Measurements from ENCODE around the gene FLT4. TPM values are rescaled to one million over a fixed set of nuclear protein-coding genes. Genes with fewer than 3 reads are reported as not detected.
"Not testable (repeated sequence)": the region's sequence is repeated elsewhere in the genome, so short reads cannot be mapped to it uniquely, and the experiment has no call there.

FLT4 gene
- total and polyA plus RNA-seq, 7 donors = 1.7 to 7.3 (median 3.5) TPM

- TF ChIP-seq, protein P1, sequence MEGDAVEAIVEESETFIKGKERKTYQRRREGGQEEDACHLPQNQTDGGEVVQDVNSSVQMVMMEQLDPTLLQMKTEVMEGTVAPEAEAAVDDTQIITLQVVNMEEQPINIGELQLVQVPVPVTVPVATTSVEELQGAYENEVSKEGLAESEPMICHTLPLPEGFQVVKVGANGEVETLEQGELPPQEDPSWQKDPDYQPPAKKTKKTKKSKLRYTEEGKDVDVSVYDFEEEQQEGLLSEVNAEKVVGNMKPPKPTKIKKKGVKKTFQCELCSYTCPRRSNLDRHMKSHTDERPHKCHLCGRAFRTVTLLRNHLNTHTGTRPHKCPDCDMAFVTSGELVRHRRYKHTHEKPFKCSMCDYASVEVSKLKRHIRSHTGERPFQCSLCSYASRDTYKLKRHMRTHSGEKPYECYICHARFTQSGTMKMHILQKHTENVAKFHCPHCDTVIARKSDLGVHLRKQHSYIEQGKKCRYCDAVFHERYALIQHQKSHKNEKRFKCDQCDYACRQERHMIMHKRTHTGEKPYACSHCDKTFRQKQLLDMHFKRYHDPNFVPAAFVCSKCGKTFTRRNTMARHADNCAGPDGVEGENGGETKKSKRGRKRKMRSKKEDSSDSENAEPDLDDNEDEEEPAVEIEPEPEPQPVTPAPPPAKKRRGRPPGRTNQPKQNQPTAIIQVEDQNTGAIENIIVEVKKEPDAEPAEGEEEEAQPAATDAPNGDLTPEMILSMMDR (IDR thresholded peaks at IDR 0.05) = no peak
- no peaks in the 10 kb centered on the region for H3K9me3 ChIP-seq
- DNase-seq = no peak
- intact Hi-C loops (cut with DNase I) = no loop called here
- no peak for ATAC-seq
- H3K4me1 ChIP-seq = no peaks in the 10 kb centered on the region
- no peak overlapping the region for H3K4me3 ChIP-seq
- 82 to 87% (median 85%) methylated on average over 22 of the region's 22 CpGs for WGBS, 3 donors
- H3K27me3 ChIP-seq (ENCODE audit: insufficient read depth in 3 of 3, low read length in 2 of 3) = peaks cover 0 to 9% (median 4%) of the 10 kb centered on the region in 3 donors
- no peak overlapping the region for H3K27ac ChIP-seq
- H3K36me3 ChIP-seq (ENCODE audit: insufficient read depth in 1 of 2, low read depth in 1 of 2) = no peaks in the 10 kb centered on the region
Measured at GRCh38 chr5:180665682-180666404, 16.4 kb upstream of the FLT4 start.

DNA sequence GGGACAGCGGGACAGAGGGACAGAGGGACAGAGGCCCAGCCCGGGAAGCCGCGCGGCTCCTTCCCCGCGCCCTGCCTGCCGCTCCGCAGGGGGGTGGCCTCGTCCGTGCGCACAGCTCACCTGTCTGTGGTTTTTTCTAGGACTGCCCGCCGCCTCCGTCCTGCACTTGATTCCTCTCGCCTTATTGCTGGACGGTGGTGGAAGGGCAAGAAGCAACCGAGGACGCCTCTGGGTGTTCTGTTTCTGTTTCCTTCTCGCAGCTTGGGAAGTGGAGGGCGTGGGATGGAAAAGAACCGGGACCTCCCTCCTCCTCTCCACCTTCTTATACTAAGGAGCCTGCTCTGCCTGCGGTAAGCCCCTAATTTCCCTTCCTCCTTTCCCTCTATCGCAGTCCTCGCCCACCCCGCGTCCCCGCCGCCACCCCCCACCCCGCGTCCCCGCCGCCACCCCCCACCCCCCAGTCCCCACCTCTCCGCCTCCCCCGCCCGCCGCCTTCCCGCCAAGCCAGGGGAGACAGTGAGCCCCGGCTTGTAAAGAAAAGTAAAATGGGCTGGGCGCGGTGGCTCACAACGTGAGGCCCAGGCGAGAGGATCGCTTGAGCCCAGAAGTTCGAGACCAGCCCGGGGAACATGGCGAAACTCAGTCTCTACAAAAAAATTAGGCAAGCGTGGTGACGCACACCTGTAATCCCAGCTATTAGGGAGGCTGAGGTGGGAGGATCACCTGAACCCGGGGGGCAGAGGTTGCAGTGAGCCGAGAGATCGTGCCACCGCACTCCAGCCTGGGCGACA, 9.6 kb upstream of the FLT4 start:
- Histone ChIP-seq H3K27me3 (ENCODE audit: insufficient read depth in 3 of 3, low read length in 2 of 3) (peaks cover 0 to 34% (median 3%) of the 10 kb centered on the region in 3 donors), H3K4me1 (no peaks in the 10 kb centered on the region), H3K4me3 (no peak overlapping the region), H3K9me3 (no peaks in the 10 kb centered on the region), H3K27ac (no peak overlapping the region), H3K36me3 (ENCODE audit: insufficient read depth in 1 of 2, low read depth in 1 of 2) (no peaks in the 10 kb centered on the region)
- intact Hi-C loops (cut with DNase I) = no loop called here
- no peak for DNase-seq
- TF ChIP-seq, protein P1 (IDR thresholded peaks at IDR 0.05) = no peak
- 23 to 37% (median 36%) methylated on average over 36 to 53 of the region's 54 CpGs for WGBS, 3 donors
- no peak for ATAC-seq

- H3K4me3 ChIP-seq; DNase-seq; H3K27ac ChIP-seq; H3K4me1 ChIP-seq; H3K36me3 ChIP-seq (ENCODE audit: insufficient read depth in 1 of 2, low read depth in 1 of 2); H3K9me3 ChIP-seq; intact Hi-C loops (cut with DNase I); ATAC-seq: not testable (repeated sequence)
- 89 to 92% (median 89%) methylated on average over 16 of the region's 16 CpGs for WGBS, 3 donors
- peaks cover 0 to 47% (median 6%) of the 10 kb centered on the region in 3 donors for H3K27me3 ChIP-seq (ENCODE audit: insufficient read depth in 3 of 3, low read length in 2 of 3)
Measured at GRCh38 chr5:180655243-180655642, 5.8 kb upstream of the FLT4 start.

DNA sequence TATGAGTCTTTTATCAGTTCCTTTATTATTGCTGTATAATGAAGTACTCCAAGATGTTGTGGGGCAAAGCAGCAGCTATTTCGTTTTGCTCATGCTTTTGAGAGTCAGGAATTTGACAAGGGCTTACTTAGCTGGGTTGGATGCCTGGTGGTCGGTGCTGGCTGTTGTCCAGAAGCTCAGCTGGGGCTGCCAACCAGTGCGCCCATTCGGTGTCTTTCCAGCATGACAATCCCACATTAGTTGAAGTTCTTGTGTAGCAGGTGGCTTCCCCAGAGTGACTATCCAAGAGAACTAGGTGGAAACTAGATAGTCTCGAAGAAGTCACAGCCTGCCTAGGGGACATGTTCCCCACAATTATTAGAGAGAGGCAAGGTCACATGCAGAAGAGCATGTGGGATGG, 3.4 kb upstream of the FLT4 start:
- 21 to 32% (median 22%) methylated on average over 5 of the region's 5 CpGs for WGBS, 3 donors
- ATAC-seq (no peak), DNase-seq (no peak)
- Histone ChIP-seq H3K4me3 (no peak overlapping the region), H3K36me3 (ENCODE audit: insufficient read depth in 1 of 2, low read depth in 1 of 2) (no peaks in the 10 kb centered on the region), H3K4me1 (no peaks in the 10 kb centered on the region), H3K9me3 (no peaks in the 10 kb centered on the region), H3K27ac (no peak overlapping the region), H3K27me3 (ENCODE audit: insufficient read depth in 3 of 3, low read length in 2 of 3) (peaks cover 0 to 61% (median 18%) of the 10 kb centered on the region in 3 donors)
- TF ChIP-seq, protein P1 (IDR thresholded peaks at IDR 0.05) = no peak
- intact Hi-C loops (cut with DNase I) = no loop called here

- ATAC-seq = no peak
- WGBS, 3 donors = 52 to 59% (median 53%) methylated on average over 11 of the region's 11 CpGs
Measured at GRCh38 chr5:180652346-180652745, 2.9 kb upstream of the FLT4 start.

More at GRCh38 chr5:180652346-180652745, 2.9 kb upstream of the FLT4 start:
- no peaks in the 10 kb centered on the region for H3K36me3 ChIP-seq (ENCODE audit: insufficient read depth in 1 of 2, low read depth in 1 of 2)
- no peak overlapping the region for H3K27ac ChIP-seq
- TF ChIP-seq, protein P1 (IDR thresholded peaks at IDR 0.05) = no peak
- no peak overlapping the region for H3K4me3 ChIP-seq
- peaks cover 0 to 66% (median 20%) of the 10 kb centered on the region in 3 donors for H3K27me3 ChIP-seq (ENCODE audit: insufficient read depth in 3 of 3, low read length in 2 of 3)
- H3K9me3 ChIP-seq = no peaks in the 10 kb centered on the region
- intact Hi-C loops (cut with DNase I) = no loop called here
- no peaks in the 10 kb centered on the region for H3K4me1 ChIP-seq
- DNase-seq = no peak
